Measurements from ENCODE around the gene FRMD8. TPM values are rescaled to one million over a fixed set of nuclear protein-coding genes. Genes with fewer than 3 reads are reported as not detected.

FRMD8 gene
- total RNA-seq, 4 donors from 2014 or later: 44.1 to 88.7 (median 81.0) TPM

DNA sequence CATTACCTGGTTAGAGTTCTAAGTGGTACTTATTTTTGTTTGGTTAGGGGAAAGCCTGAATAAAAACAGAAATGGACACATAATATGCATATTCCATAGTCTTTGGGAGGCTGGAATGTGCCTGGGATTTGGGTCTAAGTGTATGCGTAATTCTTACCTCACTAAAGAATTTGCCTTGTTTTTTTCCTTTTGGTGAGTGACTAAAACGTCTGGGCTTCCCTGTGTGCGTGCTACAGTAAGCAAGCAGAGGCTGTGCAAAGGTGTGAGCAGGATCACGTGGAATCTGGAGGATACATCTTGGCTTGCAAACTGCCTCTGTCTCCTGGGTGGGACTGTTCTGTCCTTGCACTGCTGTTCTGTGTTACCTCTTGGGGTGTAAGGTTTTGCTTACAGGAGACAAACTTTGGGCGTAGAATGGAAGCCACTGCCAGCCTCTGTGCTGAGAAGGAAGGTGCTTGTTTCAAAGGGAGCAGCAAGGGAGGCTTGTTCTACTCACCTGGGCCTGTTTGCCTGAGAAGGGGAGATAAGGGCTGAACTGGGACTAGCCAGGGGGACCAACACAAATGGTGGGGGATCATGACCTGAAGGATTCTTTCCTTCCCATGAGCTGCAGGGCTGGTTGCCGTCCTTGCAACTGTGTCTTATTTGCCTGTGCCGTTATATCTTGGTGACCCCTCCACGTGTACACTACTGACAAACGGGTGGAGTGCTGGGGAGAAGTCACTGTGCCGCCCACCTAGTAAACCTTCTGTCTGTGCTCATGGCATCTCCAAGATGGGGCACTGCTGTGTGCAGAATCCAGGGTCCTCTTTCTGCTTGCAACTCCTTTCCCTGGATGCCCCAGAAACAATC, 40.6 kb downstream of the FRMD8 start:
- 3 to 5% methylated on average over 7 to 10 of the region's 10 CpGs for WGBS, 2 donors
- TF ChIP-seq, protein P1, sequence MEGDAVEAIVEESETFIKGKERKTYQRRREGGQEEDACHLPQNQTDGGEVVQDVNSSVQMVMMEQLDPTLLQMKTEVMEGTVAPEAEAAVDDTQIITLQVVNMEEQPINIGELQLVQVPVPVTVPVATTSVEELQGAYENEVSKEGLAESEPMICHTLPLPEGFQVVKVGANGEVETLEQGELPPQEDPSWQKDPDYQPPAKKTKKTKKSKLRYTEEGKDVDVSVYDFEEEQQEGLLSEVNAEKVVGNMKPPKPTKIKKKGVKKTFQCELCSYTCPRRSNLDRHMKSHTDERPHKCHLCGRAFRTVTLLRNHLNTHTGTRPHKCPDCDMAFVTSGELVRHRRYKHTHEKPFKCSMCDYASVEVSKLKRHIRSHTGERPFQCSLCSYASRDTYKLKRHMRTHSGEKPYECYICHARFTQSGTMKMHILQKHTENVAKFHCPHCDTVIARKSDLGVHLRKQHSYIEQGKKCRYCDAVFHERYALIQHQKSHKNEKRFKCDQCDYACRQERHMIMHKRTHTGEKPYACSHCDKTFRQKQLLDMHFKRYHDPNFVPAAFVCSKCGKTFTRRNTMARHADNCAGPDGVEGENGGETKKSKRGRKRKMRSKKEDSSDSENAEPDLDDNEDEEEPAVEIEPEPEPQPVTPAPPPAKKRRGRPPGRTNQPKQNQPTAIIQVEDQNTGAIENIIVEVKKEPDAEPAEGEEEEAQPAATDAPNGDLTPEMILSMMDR (IDR thresholded peaks at IDR 0.05): no peak
- TF ChIP-seq POLR2A (IDR thresholded peaks at IDR 0.05): peak in 3 of 4 donors; percentile 59 to 74 (median 59)
- peaks cover 5 to 59% (median 31%) of the 10 kb centered on the region in 3 donors for H3K4me1 ChIP-seq
- H3K9me3 ChIP-seq: no peaks in the 10 kb centered on the region
- DNase-seq: no peak
- H3K27me3 ChIP-seq: no peaks in the 10 kb centered on the region
- H3K36me3 ChIP-seq: peaks cover 0 to 50% (median 38%) of the 10 kb centered on the region in 3 donors
- peak overlapping the region; percentile 99 to 100 (median 100) for H3K27ac ChIP-seq
- peak overlapping the region; percentile 69 to 95 (median 84) for H3K4me3 ChIP-seq
- intact Hi-C loops (cut with DNase I): loop anchor here (10.0 kb wide), 1 partner anchor 48 kb away; no protein-coding TSS in a partner anchor

DNA sequence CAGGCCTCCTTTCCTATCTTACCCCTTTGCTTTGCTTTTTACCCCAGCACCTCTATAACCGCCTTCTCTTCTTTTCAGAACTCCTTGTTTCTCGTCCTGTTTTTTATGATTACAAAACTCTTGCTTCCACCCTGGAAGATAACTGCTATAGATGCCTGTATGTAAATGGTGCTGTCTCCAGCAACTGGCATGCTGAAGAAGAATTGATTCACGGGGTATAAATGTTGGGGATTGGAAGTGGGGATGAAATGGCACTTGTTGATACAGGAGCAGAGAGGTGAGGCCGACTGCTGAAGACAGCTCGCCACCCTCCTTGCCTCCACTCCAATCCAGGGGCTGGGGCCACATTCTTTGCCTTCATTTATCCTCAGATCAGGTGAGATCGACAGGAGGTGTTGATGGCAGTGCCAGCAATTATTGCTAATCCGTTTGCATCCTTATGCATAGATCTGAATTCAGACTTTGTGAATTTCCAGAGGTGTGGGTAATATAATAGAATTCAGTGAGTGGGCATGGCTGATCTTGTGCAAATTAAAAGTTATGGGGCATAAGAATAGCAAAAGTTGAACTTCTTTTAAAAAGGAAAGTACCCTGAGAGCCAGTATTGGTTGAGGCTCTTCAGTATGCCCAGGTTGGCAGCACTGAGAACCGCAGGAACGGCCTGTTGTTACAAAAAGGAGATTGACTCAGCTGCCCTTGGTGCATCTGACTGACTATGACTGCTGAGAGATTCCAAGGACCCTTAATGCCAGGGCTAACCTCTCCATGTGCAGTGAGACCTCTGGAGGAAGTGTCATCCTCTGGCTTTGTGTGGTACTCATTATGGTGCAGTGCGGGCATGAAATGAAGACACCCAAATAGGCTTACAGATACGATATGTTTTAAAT, 41.5 kb downstream of the FRMD8 start:
- Histone ChIP-seq H3K4me3 (peak overlapping the region; percentile 69 to 95 (median 84)), H3K9me3 (no peaks in the 10 kb centered on the region), H3K4me1 (peaks cover 5 to 68% (median 36%) of the 10 kb centered on the region in 3 donors), H3K36me3 (peaks cover 0 to 57% (median 37%) of the 10 kb centered on the region in 3 donors), H3K27me3 (no peaks in the 10 kb centered on the region), H3K27ac (peak overlapping the region; percentile 99 to 100 (median 100))
- 5 to 12% methylated on average over 10 to 11 of the region's 11 CpGs for WGBS, 2 donors
- DNase-seq: no peak
- intact Hi-C loops (cut with DNase I): loop anchor here (10.0 kb wide), 1 partner anchor 47 kb away; no protein-coding TSS in a partner anchor
- peak in 3 of 4 donors; percentile 7 to 53 (median 26) for TF ChIP-seq POLR2A (IDR thresholded peaks at IDR 0.05)
- TF ChIP-seq, protein P1 (IDR thresholded peaks at IDR 0.05): no peak

DNA sequence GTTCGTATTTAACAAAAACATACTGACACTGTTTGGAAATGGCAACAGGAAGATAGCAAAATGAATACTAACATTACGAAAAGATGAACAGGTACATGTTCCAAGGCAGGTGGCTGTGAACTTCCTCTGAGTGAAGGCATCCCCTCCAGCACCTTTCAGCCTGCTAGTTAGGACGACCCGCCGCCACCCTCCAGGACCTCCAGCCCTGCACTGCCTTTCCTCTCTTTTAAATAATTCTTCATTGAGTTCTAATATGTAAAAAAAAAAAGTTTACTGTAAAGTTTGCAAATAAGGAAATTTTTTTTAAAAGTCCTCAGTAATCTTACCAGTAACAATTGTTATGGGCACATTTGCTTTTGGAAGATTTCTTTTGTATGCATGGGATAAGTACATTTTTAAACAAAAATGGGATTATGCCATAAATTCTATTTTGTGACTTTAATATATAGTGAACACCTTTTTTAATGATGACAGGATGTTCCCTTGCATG, 42.2 kb downstream of the FRMD8 start:
- Histone ChIP-seq H3K4me3 (peak overlapping the region; percentile 69 to 95 (median 84)), H3K27ac (peak overlapping the region; percentile 99 to 100 (median 100)), H3K27me3 (no peaks in the 10 kb centered on the region), H3K4me1 (peaks cover 5 to 74% (median 43%) of the 10 kb centered on the region in 3 donors), H3K9me3 (no peaks in the 10 kb centered on the region), H3K36me3 (peaks cover 0 to 61% (median 30%) of the 10 kb centered on the region in 3 donors)
- WGBS, 2 donors: 2 to 6% methylated on average over 5 of the region's 5 CpGs
- no peak for DNase-seq
- intact Hi-C loops (cut with DNase I): loop anchor here (10.0 kb wide), 1 partner anchor 46 kb away; no protein-coding TSS in a partner anchor
- TF ChIP-seq, protein P1 (IDR thresholded peaks at IDR 0.05): no peak
- TF ChIP-seq POLR2A (IDR thresholded peaks at IDR 0.05): peak in 2 of 4 donors; percentile 7 to 59

DNA sequence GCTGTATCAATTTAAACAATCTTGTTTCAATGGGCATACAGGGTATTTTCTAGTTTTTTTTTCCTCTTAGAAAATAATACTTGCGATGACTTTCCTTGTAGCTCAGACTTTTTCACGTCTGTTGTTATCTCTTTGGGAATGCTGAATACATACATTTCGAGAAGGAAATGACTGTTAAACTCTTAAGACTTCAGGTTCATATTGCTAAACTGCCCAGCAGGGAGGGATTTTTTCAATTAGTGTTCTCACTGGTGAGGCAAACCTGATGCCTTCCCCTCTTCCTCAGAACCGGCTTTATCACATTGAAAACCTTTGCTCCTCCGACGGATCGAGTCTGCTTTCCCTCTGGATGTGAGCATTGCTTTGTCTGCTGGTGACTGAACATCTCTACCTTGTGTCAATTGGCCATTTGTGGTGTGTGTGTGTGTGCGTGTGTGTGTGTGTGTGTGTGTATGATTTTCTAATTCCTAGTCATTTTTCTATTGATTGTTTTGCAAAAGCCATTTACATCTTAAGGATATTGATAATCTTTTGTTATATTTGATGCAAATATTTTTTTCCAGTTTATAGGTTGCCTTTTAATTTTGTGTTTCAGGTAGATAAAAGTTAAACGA, 42.7 kb downstream of the FRMD8 start:
- H3K27ac ChIP-seq: peak overlapping the region; percentile 83 to 100 (median 100)
- DNase-seq: no peak
- no peaks in the 10 kb centered on the region for H3K9me3 ChIP-seq
- intact Hi-C loops (cut with DNase I): loop anchor here (10.0 kb wide), 1 partner anchor 46 kb away; no protein-coding TSS in a partner anchor
- peaks cover 7 to 80% (median 48%) of the 10 kb centered on the region in 3 donors for H3K4me1 ChIP-seq
- WGBS, 2 donors: 2% methylated on average over 9 of the region's 9 CpGs
- peak overlapping the region in 3 of 4 donors; percentile 78 to 95 (median 89) for H3K4me3 ChIP-seq
- TF ChIP-seq, protein P1 (IDR thresholded peaks at IDR 0.05): no peak
- TF ChIP-seq POLR2A (IDR thresholded peaks at IDR 0.05): peak in 3 of 4 donors; percentile 3 to 35 (median 21)
- no peaks in the 10 kb centered on the region for H3K27me3 ChIP-seq
- peaks cover 0 to 61% (median 27%) of the 10 kb centered on the region in 3 donors for H3K36me3 ChIP-seq
